ENCODE data around the gene TOP2A.

Gene TOP2A

GRCh38 chr17:40347319-40348135 is 70.2 kb downstream of the TOP2A start:
- DNase-seq (ENCODE audit: low read depth in 2 of 2) = no peak

- DNase-seq (ENCODE audit: low read depth in 2 of 2) = no peak
Observed at GRCh38 chr17:40346765-40347158, 70.9 kb downstream of the TOP2A start.

GRCh38 chr17:40345994-40346764 is 71.5 kb downstream of the TOP2A start:
- DNase-seq (ENCODE audit: low read depth in 2 of 2) = no peak

- DNase-seq (ENCODE audit: low read depth in 2 of 2) = no peak
Observed at GRCh38 chr17:40345161-40345993, 72.3 kb downstream of the TOP2A start.

GRCh38 chr17:40344421-40345160 is 73.1 kb downstream of the TOP2A start:
- no peak for DNase-seq (ENCODE audit: low read depth in 2 of 2)

GRCh38 chr17:40343219-40344119 is 74.2 kb downstream of the TOP2A start:
- DNase-seq (ENCODE audit: low read depth in 2 of 2) = no peak

- DNase-seq (ENCODE audit: low read depth in 2 of 2) = no peak
Observed at GRCh38 chr17:40342504-40343218, 75.0 kb downstream of the TOP2A start.

GRCh38 chr17:40341808-40342503 is 75.7 kb downstream of the TOP2A start:
- no peak for DNase-seq (ENCODE audit: low read depth in 2 of 2)

- peak; percentile 77 to 85 for DNase-seq (ENCODE audit: low read depth in 2 of 2)
Observed at GRCh38 chr17:40340880-40341807, 76.6 kb downstream of the TOP2A start.

GRCh38 chr17:40340327-40340726 is 77.4 kb downstream of the TOP2A start:
- no peak for DNase-seq (ENCODE audit: low read depth in 2 of 2)

- no peak for DNase-seq (ENCODE audit: low read depth in 2 of 2)
Observed at GRCh38 chr17:40338941-40339649, 78.6 kb downstream of the TOP2A start.

Measured in stimulated activated CD8-positive, alpha-beta memory T cell treated with anti-CD3 and anti-CD28 coated beads, Interleukin-2, amount 100 ng/mL, for 48 hours (primary cell).